WTC11 (cell line): ENCODE data around the gene LSM3. TPM values are rescaled to one million over a fixed set of nuclear protein-coding genes. Genes with fewer than 3 reads are reported as not detected.
A peak's percentile ranks its signal among the peaks of the same experiment; 100 is the strongest.

ENCODE experiments used
- ATAC-seq: fragments of 200-7000 bp; cut with Tn5 transposase; 2 replicates; pipeline ENCODE4 v1.10.0; 2021; ENCODE audit warnings: mild to moderate bottlenecking, moderate library complexity
- CTCF ChIA-PET: fragments of 300-600 bp; sonication (Branson Sonifier 250); formaldehyde crosslinking; loops from one replicate; lab custom pipeline; 2021; ENCODE audit warnings: antibody characterized with exemption; lab: Charles Lee
- POLR2A ChIA-PET: fragments of 350-600 bp; sonication (Branson Sonifier 250); formaldehyde crosslinking; loops from one replicate; lab custom pipeline; 2021; ENCODE audit warnings: antibody characterized with exemption; lab: Charles Lee
- DNase-seq: peaks from one replicate; pipeline ENCODE4 v3.0.0; 2021; ENCODE audit warnings: low spot score
- H3K27ac Mint-ChIP-seq: 2 replicates; pipeline ENCODE4 v1.8.0; 2021; ENCODE audit warnings: mixed read lengths
- H3K27me3 Mint-ChIP-seq: 2 replicates; pipeline ENCODE4 v1.8.0; 2021; ENCODE audit warnings: low read depth, mild to moderate bottlenecking, moderate library complexity, mixed read lengths
- H3K36me3 Mint-ChIP-seq: 2 replicates; pipeline ENCODE4 v1.8.0; 2021; ENCODE audit warnings: mixed read lengths
- H3K4me1 Mint-ChIP-seq: 2 replicates; pipeline ENCODE4 v1.8.0; 2022; ENCODE audit warnings: mixed read lengths
- H3K4me3 Mint-ChIP-seq: 2 replicates; pipeline ENCODE4 v1.8.0; 2021; ENCODE audit warnings: mild to moderate bottlenecking, moderate library complexity, mixed read lengths
- H3K9me3 Mint-ChIP-seq: 2 replicates; pipeline ENCODE4 v1.8.0; 2021; ENCODE audit warnings: mixed read lengths
- AR ChIP-seq: fragments of 250-450 bp; sonication (Bioruptor Pico); IDR thresholded peaks from 2 replicates; pipeline ENCODE4 v1.9.0; 2021; ENCODE audit warnings: mild to moderate bottlenecking
- CREB1 ChIP-seq: sonication (generic); formaldehyde crosslinking; IDR thresholded peaks from 2 replicates; pipeline ENCODE4 v1.8.0; 2023; ENCODE audit warnings: mild to moderate bottlenecking, missing genetic modification reagents
- ETV6 ChIP-seq: sonication (generic); formaldehyde crosslinking; IDR thresholded peaks from 2 replicates; pipeline ENCODE4 v1.8.1; 2022; ENCODE audit warnings: mild to moderate bottlenecking, missing genetic modification reagents
- GABPB1 ChIP-seq: sonication (generic); formaldehyde crosslinking; IDR thresholded peaks from 2 replicates; pipeline ENCODE4 v1.8.1; 2023; ENCODE audit warnings: mild to moderate bottlenecking, missing genetic modification reagents
- JAZF1 ChIP-seq: fragments of 250-450 bp; sonication (Bioruptor Pico); IDR thresholded peaks from 2 replicates; pipeline ENCODE4 v1.9.0; 2021; ENCODE audit warnings: moderate library complexity, mild to moderate bottlenecking, inconsistent platforms
- PREB ChIP-seq: sonication (generic); formaldehyde crosslinking; IDR thresholded peaks from 2 replicates; pipeline ENCODE4 v1.8.1; 2022; ENCODE audit warnings: mild to moderate bottlenecking, missing genetic modification reagents, moderate library complexity, borderline replicate concordance
- SMAD3 ChIP-seq: sonication (generic); formaldehyde crosslinking; IDR thresholded peaks from 2 replicates; pipeline ENCODE4 v1.8.0; 2022; ENCODE audit warnings: missing genetic modification reagents, mild to moderate bottlenecking, borderline replicate concordance
- SOX15 ChIP-seq: fragments of 250-450 bp; sonication (Bioruptor Pico); IDR thresholded peaks from 2 replicates; pipeline ENCODE4 v1.9.0; 2021; ENCODE audit warnings: mild to moderate bottlenecking
- TCF7 ChIP-seq: sonication (generic); formaldehyde crosslinking; IDR thresholded peaks from 2 replicates; pipeline ENCODE4 v1.8.0; 2022; ENCODE audit warnings: mild to moderate bottlenecking, low read depth, missing genetic modification reagents, moderate library complexity
- ZNF138 ChIP-seq: sonication (generic); formaldehyde crosslinking; conservative IDR thresholded peaks from 2 replicates; pipeline ENCODE4 v1.8.1; 2022; ENCODE audit warnings: mild to moderate bottlenecking, moderate library complexity, missing genetic modification reagents
- total RNA-seq: library from RNA; stranded (reverse); gene quantifications from 3 replicates; pipeline ENCODE4 v1.2.3, GENCODE V29; 2021
- TF ChIP-seq, protein P1 (sequence below): sonication (generic); formaldehyde crosslinking; conservative IDR thresholded peaks from 2 replicates; pipeline ENCODE4 v1.8.1; 2023; ENCODE audit warnings: mild to moderate bottlenecking, low read depth, missing genetic modification reagents, moderate library complexity
- TF ChIP-seq, protein P2 (sequence below): fragments of 250-450 bp; sonication (Bioruptor Pico); conservative IDR thresholded peaks from 2 replicates; pipeline ENCODE4 v1.9.0; 2021; ENCODE audit warnings: mild to moderate bottlenecking
- TF ChIP-seq, protein P3 (sequence below): sonication (generic); formaldehyde crosslinking; IDR thresholded peaks from 2 replicates; pipeline ENCODE4 v1.8.1; 2022; ENCODE audit warnings: missing genetic modification reagents, borderline replicate concordance

Gene LSM3
- total RNA-seq, 1 experiment from 2014 or later = 21.4 TPM

- TF ChIP-seq, protein P1, sequence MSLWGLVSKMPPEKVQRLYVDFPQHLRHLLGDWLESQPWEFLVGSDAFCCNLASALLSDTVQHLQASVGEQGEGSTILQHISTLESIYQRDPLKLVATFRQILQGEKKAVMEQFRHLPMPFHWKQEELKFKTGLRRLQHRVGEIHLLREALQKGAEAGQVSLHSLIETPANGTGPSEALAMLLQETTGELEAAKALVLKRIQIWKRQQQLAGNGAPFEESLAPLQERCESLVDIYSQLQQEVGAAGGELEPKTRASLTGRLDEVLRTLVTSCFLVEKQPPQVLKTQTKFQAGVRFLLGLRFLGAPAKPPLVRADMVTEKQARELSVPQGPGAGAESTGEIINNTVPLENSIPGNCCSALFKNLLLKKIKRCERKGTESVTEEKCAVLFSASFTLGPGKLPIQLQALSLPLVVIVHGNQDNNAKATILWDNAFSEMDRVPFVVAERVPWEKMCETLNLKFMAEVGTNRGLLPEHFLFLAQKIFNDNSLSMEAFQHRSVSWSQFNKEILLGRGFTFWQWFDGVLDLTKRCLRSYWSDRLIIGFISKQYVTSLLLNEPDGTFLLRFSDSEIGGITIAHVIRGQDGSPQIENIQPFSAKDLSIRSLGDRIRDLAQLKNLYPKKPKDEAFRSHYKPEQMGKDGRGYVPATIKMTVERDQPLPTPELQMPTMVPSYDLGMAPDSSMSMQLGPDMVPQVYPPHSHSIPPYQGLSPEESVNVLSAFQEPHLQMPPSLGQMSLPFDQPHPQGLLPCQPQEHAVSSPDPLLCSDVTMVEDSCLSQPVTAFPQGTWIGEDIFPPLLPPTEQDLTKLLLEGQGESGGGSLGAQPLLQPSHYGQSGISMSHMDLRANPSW (CRISPR knock-in tag) = no peak
- TF ChIP-seq CREB1 (CRISPR knock-in tag) (no peak), JAZF1 (CRISPR knock-in tag) (no peak), GABPB1 (CRISPR knock-in tag) (no peak)
- TF ChIP-seq, all 79 proteins: peak for 0
These were observed 37.5 kb upstream of the LSM3 start (continued) for GRCh38 chr3:14141144-14141543.

DNA sequence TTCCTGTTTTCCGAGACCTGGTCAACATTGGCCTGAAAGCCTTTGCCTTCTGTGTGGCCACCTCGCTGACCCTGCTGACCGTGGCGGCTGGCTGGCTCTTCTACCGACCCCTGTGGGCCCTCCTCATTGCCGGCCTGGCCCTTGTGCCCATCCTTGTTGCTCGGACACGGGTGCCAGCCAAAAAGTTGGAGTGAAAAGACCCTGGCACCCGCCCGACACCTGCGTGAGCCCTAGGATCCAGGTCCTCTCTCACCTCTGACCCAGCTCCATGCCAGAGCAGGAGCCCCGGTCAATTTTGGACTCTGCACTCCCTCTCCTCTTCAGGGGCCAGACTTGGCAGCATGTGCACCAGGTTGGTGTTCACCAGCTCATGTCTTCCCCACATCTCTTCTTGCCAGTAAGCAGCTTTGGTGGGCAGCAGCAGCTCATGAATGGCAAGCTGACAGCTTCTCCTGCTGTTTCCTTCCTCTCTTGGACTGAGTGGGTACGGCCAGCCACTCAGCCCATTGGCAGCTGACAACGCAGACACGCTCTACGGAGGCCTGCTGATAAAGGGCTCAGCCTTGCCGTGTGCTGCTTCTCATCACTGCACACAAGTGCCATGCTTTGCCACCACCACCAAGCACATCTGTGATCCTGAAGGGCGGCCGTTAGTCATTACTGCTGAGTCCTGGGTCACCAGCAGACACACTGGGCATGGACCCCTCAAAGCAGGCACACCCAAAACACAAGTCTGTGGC lies 36.8 kb upstream of the LSM3 start:
- DNase-seq (peak; percentile 0), ATAC-seq (no peak)
- Mint-ChIP-seq H3K9me3 (no peaks in the 10 kb centered on the region), H3K36me3 (peaks cover 16% of the 10 kb centered on the region), H3K27ac (no peak overlapping the region), H3K4me3 (no peak overlapping the region), H3K4me1 (peaks cover 14% of the 10 kb centered on the region; the same call in 1 of the 2 replicates), H3K27me3 (no peaks in the 10 kb centered on the region)
- CTCF ChIA-PET = interaction anchor here (4.9 kb wide), 1 partner anchor 245 kb away, joined by 18 read pairs; no protein-coding TSS in a partner anchor
- TF ChIP-seq, protein P2, sequence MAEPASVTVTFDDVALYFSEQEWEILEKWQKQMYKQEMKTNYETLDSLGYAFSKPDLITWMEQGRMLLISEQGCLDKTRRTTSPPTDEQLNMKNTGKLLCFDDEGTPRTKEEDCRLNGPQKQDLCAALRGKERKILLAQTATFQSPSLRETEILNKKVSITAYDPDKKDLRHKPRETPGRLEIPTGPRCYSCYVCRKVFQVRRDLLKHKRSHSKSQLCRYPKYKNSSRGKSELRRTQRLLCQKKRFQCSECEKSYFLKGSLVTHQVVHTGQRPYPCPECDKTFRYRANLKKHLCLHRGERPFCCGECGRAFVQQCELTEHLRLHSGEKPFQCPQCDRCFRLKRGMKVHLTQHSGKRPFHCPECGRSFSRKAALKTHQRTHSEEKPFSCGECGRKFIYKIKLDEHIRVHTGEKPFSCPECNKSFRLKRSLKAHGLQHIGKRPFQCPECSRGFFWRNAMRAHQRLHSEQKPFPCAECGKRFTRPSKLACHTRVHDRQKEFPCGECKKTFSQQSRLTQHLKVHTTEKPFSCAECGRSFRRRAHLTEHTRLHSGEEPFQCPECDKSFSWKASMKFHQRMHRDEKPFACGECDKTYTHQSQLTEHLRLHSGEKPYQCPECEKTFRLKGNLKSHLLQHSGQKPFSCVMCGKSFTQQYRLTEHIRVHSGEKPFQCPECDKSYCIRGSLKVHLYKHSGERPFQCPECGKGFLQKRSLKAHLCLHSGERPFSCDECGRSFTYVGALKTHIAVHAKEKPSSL (CRISPR knock-in tag) = no peak
- TF ChIP-seq, protein P3, sequence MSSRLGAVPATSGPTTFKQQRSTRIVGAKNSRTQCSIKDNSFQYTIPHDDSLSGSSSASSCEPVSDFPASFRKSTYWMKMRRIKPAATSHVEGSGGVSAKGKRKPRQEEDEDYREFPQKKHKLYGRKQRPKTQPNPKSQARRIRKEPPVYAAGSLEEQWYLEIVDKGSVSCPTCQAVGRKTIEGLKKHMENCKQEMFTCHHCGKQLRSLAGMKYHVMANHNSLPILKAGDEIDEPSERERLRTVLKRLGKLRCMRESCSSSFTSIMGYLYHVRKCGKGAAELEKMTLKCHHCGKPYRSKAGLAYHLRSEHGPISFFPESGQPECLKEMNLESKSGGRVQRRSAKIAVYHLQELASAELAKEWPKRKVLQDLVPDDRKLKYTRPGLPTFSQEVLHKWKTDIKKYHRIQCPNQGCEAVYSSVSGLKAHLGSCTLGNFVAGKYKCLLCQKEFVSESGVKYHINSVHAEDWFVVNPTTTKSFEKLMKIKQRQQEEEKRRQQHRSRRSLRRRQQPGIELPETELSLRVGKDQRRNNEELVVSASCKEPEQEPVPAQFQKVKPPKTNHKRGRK (CRISPR knock-in tag) = no peak
- no peak for TF ChIP-seq ZNF138
- no peak for TF ChIP-seq ETV6 (CRISPR knock-in tag)
- TF ChIP-seq SOX15 (CRISPR knock-in tag) = no peak
- no peak for TF ChIP-seq SMAD3 (CRISPR knock-in tag)
- no peak for TF ChIP-seq AR (CRISPR knock-in tag)
- TF ChIP-seq PREB (CRISPR knock-in tag) = no peak
- no peak for TF ChIP-seq TCF7 (CRISPR knock-in tag)
- POLR2A ChIA-PET = no interaction called here
